HepG2 (cell line): Measurements from ENCODE around the gene OTOP3. TPM values are rescaled to one million over a fixed set of nuclear protein-coding genes. Genes with fewer than 3 reads are reported as not detected.

Source experiments
- ATAC-seq: fragments of 200-7000 bp; cut with Tn5 transposase; 3 replicates; pipeline ENCODE4 v1.9.1; 2020; ENCODE audit warnings: mild to moderate bottlenecking, moderate library complexity
- BruUV-seq: library from RNA; stranded (reverse); fragments of 400-500 nt; replicated peaks from 2 replicates; lab custom pipeline; 2021; lab: Mats Ljungman, UMichigan
- CTCF ChIA-PET: fragments of 300-600 bp; formaldehyde crosslinking; extraction: SDS; loops from one replicate; lab custom pipeline; 2021; ENCODE audit warnings: low total read pairs, inconsistent platforms, low intra/inter-chr PET ratio; lab: Yijun Ruan, JAX
- POLR2A ChIA-PET: fragments of 350-600 bp; sonication (Branson Sonifier 250); formaldehyde crosslinking; loops from one replicate; lab custom pipeline; 2020; ENCODE audit warnings: antibody characterized with exemption, inconsistent platforms; lab: Yijun Ruan, JAX
- DNase-seq: peaks from one replicate; pipeline ENCODE4 v3.0.0-alpha.2; 2015; ENCODE audit warnings: low spot score
- FAIRE-seq: peaks from 3 replicates; lab custom pipeline; 2011; peaks lifted over from hg19 to GRCh38; lab: Jason Lieb, UNC
- H2AFZ ChIP-seq: one replicate; pipeline ENCODE4 v1.6.1; 2011; ENCODE audit warnings: low read length, inconsistent platforms
- H3K27ac ChIP-seq: fragments of 300-600 bp; 3 replicates; pipeline ENCODE4 v1.8.0; 2011; ENCODE audit warnings: mixed run types, mild to moderate bottlenecking, mixed read lengths, low read length, inconsistent platforms; ENCODE audit not compliant: insufficient read depth; ENCODE audit errors: extremely low read length
- H3K27me3 ChIP-seq, 2 experiments: fragments of 200-600 bp in 1 of 2; 2 replicates in 1 of 2; 3 replicates in 1 of 2; pipeline versions ENCODE4 v1.6.0 to v1.8.0; 2011; ENCODE audit warnings: low read length in 2 of 2, mild to moderate bottlenecking in 2 of 2, moderate library complexity in 2 of 2, inconsistent platforms in 1 of 2; ENCODE audit not compliant: insufficient read depth in 2 of 2, control insufficient read depth in 1 of 2
- H3K36me3 ChIP-seq, 2 experiments: fragments of 200-600 bp in 1 of 2; replicated peaks in 1 of 2; 2 replicates in 1 of 2; 3 replicates in 1 of 2; pipeline versions ENCODE4 v1.5.1 to v1.8.0; 2011; ENCODE audit warnings: low read length in 2 of 2, inconsistent platforms in 1 of 2; ENCODE audit not compliant: insufficient read depth in 2 of 2, control insufficient read depth in 1 of 2
- H3K4me1 ChIP-seq: 2 replicates; pipeline ENCODE4 v1.5.1; 2012; ENCODE audit warnings: low read length, inconsistent platforms; ENCODE audit not compliant: insufficient read depth
- H3K4me2 ChIP-seq: 2 replicates; pipeline ENCODE4 v1.6.0; 2011; ENCODE audit warnings: low read depth, low read length, inconsistent platforms
- H3K4me3 ChIP-seq, 3 experiments: fragments of 200-600 bp in 1 of 3; sonication (generic), shearing (Covaris generic) in 1 of 3; replicated peaks in 1 of 3; 2 replicates each; pipeline ENCODE4 v1.5.1; 2011 to 2016; ENCODE audit warnings: low read length in 3 of 3, inconsistent platforms in 2 of 3, low read depth in 2 of 3, mild to moderate bottlenecking in 2 of 3, control low read depth in 1 of 3, mixed read lengths in 1 of 3; ENCODE audit not compliant: insufficient read depth in 1 of 3
- H3K79me2 ChIP-seq: one replicate; pipeline ENCODE4 v1.6.1; 2011; ENCODE audit warnings: low read length, inconsistent platforms; ENCODE audit not compliant: insufficient read depth
- H3K9ac ChIP-seq: 2 replicates; pipeline ENCODE4 v1.6.0; 2011; ENCODE audit warnings: mild to moderate bottlenecking, low read depth, low read length, inconsistent platforms; ENCODE audit not compliant: insufficient read depth
- H3K9me3 ChIP-seq: 2 replicates; pipeline ENCODE4 v1.5.1; 2012; ENCODE audit warnings: mild to moderate bottlenecking, low read length
- H4K20me1 ChIP-seq: 2 replicates; pipeline ENCODE4 v1.6.0; 2011; ENCODE audit warnings: inconsistent platforms, mild to moderate bottlenecking, low read length, moderate library complexity; ENCODE audit not compliant: insufficient read depth
- ARNT ChIP-seq: fragments of 450-650 bp; IDR thresholded peaks from 2 replicates; pipeline ENCODE4 v1.6.1; 2017
- FOXO1 ChIP-seq: sonication (generic); formaldehyde crosslinking; IDR thresholded peaks from 2 replicates; pipeline ENCODE4 v1.4.0; 2020; ENCODE audit warnings: missing genetic modification reagents
- MTF2 ChIP-seq: sonication (generic); formaldehyde crosslinking; IDR thresholded peaks from 2 replicates; pipeline ENCODE4 v1.5.0; 2020; ENCODE audit warnings: missing genetic modification reagents, borderline replicate concordance
- MYC ChIP-seq: sonication (generic); formaldehyde crosslinking; IDR thresholded peaks from 2 replicates; pipeline ENCODE4 v1.9.0; 2021; ENCODE audit warnings: missing genetic modification reagents, borderline replicate concordance
- PHF20 ChIP-seq: sonication (generic); formaldehyde crosslinking; IDR thresholded peaks from 2 replicates; pipeline ENCODE4 v1.5.0; 2020; ENCODE audit warnings: mild to moderate bottlenecking, missing genetic modification reagents
- ZBTB40 ChIP-seq, 2 experiments: fragments of 450-650 bp in 1 of 2; sonication (generic) in 1 of 2; formaldehyde crosslinking in 1 of 2; IDR thresholded peaks; 2 replicates each; pipeline versions ENCODE4 v1.6.1 to v1.8.0; 2016 to 2022; ENCODE audit warnings: antibody characterized with exemption in 1 of 2, mild to moderate bottlenecking in 1 of 2, missing genetic modification reagents in 1 of 2
- ZNF333 ChIP-seq: sonication (generic); formaldehyde crosslinking; IDR thresholded peaks from 2 replicates; pipeline ENCODE4 v1.4.0; 2020; ENCODE audit warnings: mild to moderate bottlenecking, missing genetic modification reagents, borderline replicate concordance
- ZNF510 ChIP-seq: sonication (generic); formaldehyde crosslinking; IDR thresholded peaks from 2 replicates; pipeline ENCODE4 v1.4.0; 2020; ENCODE audit warnings: low read depth, mild to moderate bottlenecking, missing genetic modification reagents
- ZNF563 ChIP-seq: sonication (generic); formaldehyde crosslinking; IDR thresholded peaks from 2 replicates; pipeline ENCODE4 v1.8.0; 2022; ENCODE audit warnings: mild to moderate bottlenecking, moderate library complexity, missing genetic modification reagents
- ZNF770 ChIP-seq: sonication (generic); formaldehyde crosslinking; IDR thresholded peaks from 2 replicates; pipeline ENCODE4 v1.5.0; 2020; ENCODE audit warnings: mild to moderate bottlenecking, missing genetic modification reagents
- ZNF839 ChIP-seq: sonication (generic); formaldehyde crosslinking; IDR thresholded peaks from 2 replicates; pipeline ENCODE4 v1.4.0; 2020; ENCODE audit warnings: missing genetic modification reagents, mild to moderate bottlenecking, borderline replicate concordance
- WGBS: methylation state at CpG from one replicate; pipeline ENCODE4 v1.1.6; 2017; ENCODE audit warnings: low lambda C conversion rate; 5-methylcytosine and 5-hydroxymethylcytosine counted together
- in situ Hi-C: cut with HindIII; loops from 2 replicates; pipeline ENCODE4 v1.10.0; 2017; ENCODE audit warnings: low pct_unique_long_range_greater_than_20kb; ENCODE audit not compliant: extremely low pct_ligation_motif_present
- intact Hi-C: fragments of 100-400 bp; cut with micrococcal nuclease; formaldehyde crosslinking; loops from one replicate; pipeline ENCODE4 v1.10.0; 2022; ENCODE audit not compliant: unreplicated experiment
- polyA plus RNA-seq, 8 experiments: library from polyadenylated mRNA; depleted of rRNA in 3 of 8; stranded (reverse) in 7 of 8; unstranded in 1 of 8; fragments of >200 nt; fragmentation: Illumina TruSeq in 4 of 8; extraction: Trizol in 4 of 8; gene quantifications; 2 replicates each; pipeline versions ENCODE4 v1.2.1 to v1.2.3, GENCODE V29; 2011 to 2016; ENCODE audit warnings: low read depth in 4 of 8, missing spikeins in 1 of 8, mixed read lengths in 1 of 8; ENCODE audit not compliant: insufficient read depth in 1 of 8
- total RNA-seq, 5 experiments: library from RNA; depleted of rRNA; stranded (reverse); fragments of >200 nt; fragmentation: Illumina TruSeq; extraction: Trizol; gene quantifications; 2 replicates each; pipeline ENCODE4 v1.2.3, GENCODE V29; 2016; ENCODE audit warnings: low read depth in 1 of 5

Gene OTOP3
- total and polyA plus RNA-seq, 2 of the 13 experiments (the other 11 are each of a cell fraction or from before 2014, with no cell fraction given) = not detected

- CTCF ChIA-PET = no interaction called here
- WGBS = 48% methylated on average over 3 of the region's 3 CpGs
- intact Hi-C loops (no loop called here), in situ Hi-C loops (no loop called here)
- Histone ChIP-seq H3K9me3 (no peaks in the 10 kb centered on the region), H3K27me3 (peaks cover 19 to 93% of the 10 kb centered on the region in 2 experiments), H3K36me3 (no peaks in the 10 kb centered on the region), H3K27ac (no peak overlapping the region), H2AFZ (no peak overlapping the region), H3K9ac (no peak overlapping the region), H4K20me1 (no peaks in the 10 kb centered on the region), H3K79me2 (no peaks in the 10 kb centered on the region), H3K4me2 (no peak overlapping the region), H3K4me1 (no peaks in the 10 kb centered on the region), H3K4me3 (no peak overlapping the region)
- DNase-seq (no peak), FAIRE-seq (no peak), ATAC-seq (no peak)
- POLR2A ChIA-PET = no interaction called here
- BruUV-seq = no TSS peak
- TF ChIP-seq ZNF510 (no peak), FOXO1 (CRISPR knock-in tag) (no peak), PHF20 (no peak), ZNF333 (CRISPR knock-in tag) (no peak), ZNF563 (CRISPR knock-in tag) (no peak), MYC (CRISPR knock-in tag) (no peak), ZNF770 (CRISPR knock-in tag) (no peak), ZNF839 (CRISPR knock-in tag) (no peak), ZBTB40 (IDR thresholded peaks at IDR 0.05) (no peak), ZBTB40 (CRISPR knock-in tag; IDR thresholded peaks at IDR 0.05) (no peak), MTF2 (CRISPR knock-in tag) (no peak), ARNT (no peak)
These were observed 650 bp upstream of the OTOP3 start for GRCh38 chr17:74935048-74935447.
